RWPE2 (cell line): ENCODE results near the gene NEO1.

ENCODE experiments used
- ATAC-seq: fragments of 200-7000 bp; cut with Tn5 transposase; 3 replicates; pipeline ENCODE4 v1.9.1; 2021; ENCODE audit warnings: low read depth
- DNase-seq: peaks from one replicate; pipeline ENCODE4 v3.0.0-alpha.2; 2020; ENCODE audit warnings: low spot score
- H3K27ac ChIP-seq: fragments of 450-650 bp; 2 replicates; pipeline ENCODE4 v1.5.1; 2017; ENCODE audit warnings: mild to moderate bottlenecking; ENCODE audit not compliant: poor library complexity, severe bottlenecking
- H3K27me3 ChIP-seq: fragments of 250-450 bp; sonication (Bioruptor Pico); 2 replicates; pipeline ENCODE4 v1.5.1; 2021; ENCODE audit warnings: mild to moderate bottlenecking, moderate library complexity; ENCODE audit not compliant: insufficient read depth, poor library complexity, severe bottlenecking
- H3K36me3 ChIP-seq: fragments of 250-450 bp; sonication (Bioruptor Pico); 2 replicates; pipeline ENCODE4 v1.5.1; 2020; ENCODE audit warnings: low read depth, mild to moderate bottlenecking, moderate library complexity
- H3K4me1 ChIP-seq: fragments of 250-450 bp; sonication (Bioruptor Pico); 2 replicates; pipeline ENCODE4 v1.5.1; 2021; ENCODE audit warnings: mild to moderate bottlenecking, moderate library complexity; ENCODE audit not compliant: insufficient read depth, poor library complexity, severe bottlenecking
- H3K4me3 ChIP-seq: fragments of 250-450 bp; sonication (Bioruptor Pico); 2 replicates; pipeline ENCODE4 v1.5.1; 2021; ENCODE audit warnings: mild to moderate bottlenecking, moderate library complexity; ENCODE audit not compliant: severe bottlenecking
- H3K9me3 ChIP-seq: fragments of 250-450 bp; sonication (Bioruptor Pico); 2 replicates; pipeline ENCODE4 v1.5.1; 2021; ENCODE audit warnings: mild to moderate bottlenecking, moderate library complexity; ENCODE audit not compliant: severe bottlenecking
- TF ChIP-seq, protein P1 (sequence below): fragments of 450-650 bp; IDR thresholded peaks from one replicate; pipeline ENCODE4 v1.5.1; 2017; ENCODE audit warnings: mild to moderate bottlenecking, moderate library complexity; ENCODE audit not compliant: poor library complexity, severe bottlenecking

NEO1 gene

DNA sequence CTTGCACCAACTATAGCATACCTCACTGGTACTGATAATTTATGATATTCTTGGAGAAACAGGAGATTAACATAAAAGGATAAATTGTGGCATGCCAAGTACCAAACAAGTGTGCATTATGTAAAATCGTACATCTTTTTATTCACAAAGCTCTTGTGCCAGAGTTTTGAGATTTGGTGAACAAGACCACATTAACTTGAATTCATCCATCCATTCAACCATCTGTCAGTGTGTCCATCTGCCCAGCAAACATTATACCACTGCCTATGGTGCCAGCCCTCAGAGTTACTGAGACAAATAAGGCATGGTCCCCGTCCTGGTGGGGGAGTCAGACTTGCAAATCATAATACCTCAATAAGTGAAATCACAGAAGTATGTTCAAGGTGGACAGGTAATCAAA lies 17.0 kb upstream of the NEO1 start:
- no peak for DNase-seq

DNA sequence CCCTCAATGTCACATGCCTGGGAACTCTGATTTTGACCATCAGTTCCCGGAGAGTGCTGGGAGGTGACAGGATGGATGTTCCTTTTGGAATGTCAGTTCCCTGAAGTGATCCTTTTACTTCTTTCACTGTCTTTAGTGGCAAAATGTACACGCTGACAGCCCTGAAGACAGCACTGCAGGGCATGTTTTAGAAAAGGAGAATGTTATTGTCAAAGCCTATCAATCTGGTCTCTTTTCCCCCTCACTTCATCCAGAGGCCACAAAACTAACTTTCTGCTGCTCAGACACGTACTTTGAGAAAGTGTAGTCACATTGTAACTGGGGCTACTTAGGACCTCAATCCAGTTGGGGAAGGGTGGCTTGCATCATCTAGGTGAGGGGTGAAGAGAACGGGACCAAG lies 14.0 kb upstream of the NEO1 start:
- no peaks in the 10 kb centered on the region for H3K9me3 ChIP-seq
- TF ChIP-seq, protein P1, sequence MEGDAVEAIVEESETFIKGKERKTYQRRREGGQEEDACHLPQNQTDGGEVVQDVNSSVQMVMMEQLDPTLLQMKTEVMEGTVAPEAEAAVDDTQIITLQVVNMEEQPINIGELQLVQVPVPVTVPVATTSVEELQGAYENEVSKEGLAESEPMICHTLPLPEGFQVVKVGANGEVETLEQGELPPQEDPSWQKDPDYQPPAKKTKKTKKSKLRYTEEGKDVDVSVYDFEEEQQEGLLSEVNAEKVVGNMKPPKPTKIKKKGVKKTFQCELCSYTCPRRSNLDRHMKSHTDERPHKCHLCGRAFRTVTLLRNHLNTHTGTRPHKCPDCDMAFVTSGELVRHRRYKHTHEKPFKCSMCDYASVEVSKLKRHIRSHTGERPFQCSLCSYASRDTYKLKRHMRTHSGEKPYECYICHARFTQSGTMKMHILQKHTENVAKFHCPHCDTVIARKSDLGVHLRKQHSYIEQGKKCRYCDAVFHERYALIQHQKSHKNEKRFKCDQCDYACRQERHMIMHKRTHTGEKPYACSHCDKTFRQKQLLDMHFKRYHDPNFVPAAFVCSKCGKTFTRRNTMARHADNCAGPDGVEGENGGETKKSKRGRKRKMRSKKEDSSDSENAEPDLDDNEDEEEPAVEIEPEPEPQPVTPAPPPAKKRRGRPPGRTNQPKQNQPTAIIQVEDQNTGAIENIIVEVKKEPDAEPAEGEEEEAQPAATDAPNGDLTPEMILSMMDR: no peak
- H3K27ac ChIP-seq: no peak overlapping the region
- peaks cover 9% of the 10 kb centered on the region for H3K27me3 ChIP-seq
- H3K4me3 ChIP-seq: no peak overlapping the region
- no peaks in the 10 kb centered on the region for H3K36me3 ChIP-seq
- no peaks in the 10 kb centered on the region for H3K4me1 ChIP-seq
- ATAC-seq (no peak), DNase-seq (no peak)

More for the DNA sequence above, 17.0 kb upstream of the NEO1 start:
- no peaks in the 10 kb centered on the region for H3K4me1 ChIP-seq
- H3K27ac ChIP-seq: no peak overlapping the region
- no peak for ATAC-seq
- H3K9me3 ChIP-seq: no peaks in the 10 kb centered on the region
- H3K4me3 ChIP-seq: no peak overlapping the region
- TF ChIP-seq, protein P1: no peak
- peaks cover 9% of the 10 kb centered on the region for H3K27me3 ChIP-seq
- H3K36me3 ChIP-seq: no peaks in the 10 kb centered on the region

DNA sequence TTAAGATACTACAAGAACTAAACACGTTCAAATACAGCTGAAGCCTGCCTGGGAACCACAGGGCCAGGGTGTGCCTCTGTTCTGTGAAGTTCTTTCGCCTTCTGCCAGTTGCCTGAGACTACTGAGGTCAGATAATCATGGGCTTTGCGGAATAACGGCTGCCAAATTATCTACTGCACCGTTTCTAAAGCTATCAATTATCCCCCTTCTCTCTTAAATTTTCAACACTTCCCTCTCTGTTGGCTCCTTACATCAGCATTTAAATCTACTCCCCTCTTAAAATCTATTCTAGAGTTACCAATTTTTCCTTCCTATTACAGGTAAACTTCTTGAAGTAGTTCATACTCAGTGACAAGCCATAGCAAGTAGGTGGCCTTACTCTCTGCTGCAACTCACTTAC lies 6.2 kb upstream of the NEO1 start:
- DNase-seq: no peak
- TF ChIP-seq, protein P1: no peak
- H3K27me3 ChIP-seq: peaks cover 14% of the 10 kb centered on the region
- no peaks in the 10 kb centered on the region for H3K9me3 ChIP-seq
- H3K4me3 ChIP-seq: no peak overlapping the region
- no peaks in the 10 kb centered on the region for H3K36me3 ChIP-seq
- H3K27ac ChIP-seq: no peak overlapping the region
- no peak for ATAC-seq
- no peaks in the 10 kb centered on the region for H3K4me1 ChIP-seq

DNA sequence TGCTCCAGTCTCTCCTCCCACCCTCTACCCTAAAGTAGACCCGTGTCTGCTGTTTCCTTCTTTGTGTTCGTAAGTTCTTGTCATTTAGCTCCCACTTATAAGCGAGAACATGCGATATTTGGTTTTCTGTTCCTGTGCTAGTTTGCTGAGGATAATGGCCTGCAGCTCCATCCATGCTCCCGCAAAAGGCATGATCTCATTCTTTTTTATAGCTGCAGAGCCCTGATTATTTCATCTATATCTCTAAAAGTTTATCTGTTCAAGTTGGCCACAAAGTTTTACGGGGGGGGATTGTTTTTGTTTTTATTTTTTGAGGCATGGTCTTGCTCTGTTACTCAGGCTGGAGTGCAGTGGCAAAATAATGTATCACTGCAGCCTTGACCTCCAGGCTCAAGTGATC lies 4.4 kb upstream of the NEO1 start:
- H3K27me3 ChIP-seq: peaks cover 17% of the 10 kb centered on the region
- H3K4me3 ChIP-seq: no peak overlapping the region
- H3K36me3 ChIP-seq: no peaks in the 10 kb centered on the region
- ATAC-seq: no peak
- TF ChIP-seq, protein P1: no peak
- H3K9me3 ChIP-seq: no peaks in the 10 kb centered on the region
- no peaks in the 10 kb centered on the region for H3K4me1 ChIP-seq
- no peak overlapping the region for H3K27ac ChIP-seq
- no peak for DNase-seq

DNA sequence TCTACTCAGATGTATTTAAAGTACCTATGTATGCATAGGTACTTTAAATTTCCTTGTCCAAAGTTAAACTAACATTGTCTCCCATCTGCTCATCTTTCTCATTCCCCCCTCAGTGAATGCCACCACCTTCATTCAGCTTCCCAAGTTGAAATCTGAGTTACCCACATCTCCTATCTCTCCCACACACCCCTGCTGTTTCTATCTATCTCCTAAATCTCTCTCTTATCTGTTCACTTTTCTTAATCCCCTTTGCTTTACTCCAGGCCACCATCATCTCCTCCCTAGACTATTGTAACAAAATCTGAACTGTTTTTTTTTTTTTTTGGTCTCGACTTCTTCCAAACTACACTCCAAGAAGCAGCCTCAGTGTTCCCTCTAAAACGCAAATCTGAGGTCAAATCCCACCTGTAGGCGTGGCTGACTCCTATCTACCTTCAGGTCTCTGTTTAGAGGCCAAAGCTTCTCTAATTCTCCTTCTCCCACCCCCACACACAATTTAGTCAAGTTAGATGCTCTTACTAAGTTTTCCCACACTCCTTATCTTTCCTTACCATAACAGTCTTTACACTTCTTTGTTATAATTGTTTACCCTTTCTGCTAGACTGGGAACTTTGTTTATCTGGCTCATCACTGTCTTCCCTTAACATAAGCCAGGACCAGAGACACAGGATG lies 3.5 kb upstream of the NEO1 start:
- Histone ChIP-seq H3K27me3 (peaks cover 24% of the 10 kb centered on the region), H3K36me3 (no peaks in the 10 kb centered on the region), H3K27ac (no peak overlapping the region), H3K9me3 (no peaks in the 10 kb centered on the region), H3K4me3 (no peak overlapping the region), H3K4me1 (no peaks in the 10 kb centered on the region)
- TF ChIP-seq, protein P1: no peak
- ATAC-seq (no peak), DNase-seq (no peak)
